K562 (cell line): ENCODE measurements around the gene OR5B2. TPM values are rescaled to one million over a fixed set of nuclear protein-coding genes. Genes with fewer than 3 reads are reported as not detected.

Experiments used
- ATAC-seq: fragments of 200-7000 bp; cut with Tn5 transposase; 3 replicates; pipeline ENCODE4 v1.9.1; 2020; ENCODE audit warnings: moderate library complexity
- Bru-seq: library from RNA; stranded (reverse); fragments of 400-500 nt; gene quantifications from one replicate; lab custom pipeline; 2021; lab: Mats Ljungman, UMichigan
- BruChase-seq, 2 experiments: library from RNA; stranded (reverse); fragments of 400-500 nt; gene quantifications; one replicate each; lab custom pipeline; 2021; lab: Mats Ljungman, UMichigan
- BruUV-seq: library from RNA; stranded (reverse); fragments of 400-500 nt; replicated peaks from 2 replicates; lab custom pipeline; 2021; lab: Mats Ljungman, UMichigan
- CTCF ChIA-PET: fragments of 300-600 bp; formaldehyde crosslinking; extraction: SDS; loops from one replicate; lab custom pipeline; 2021; ENCODE audit warnings: low intra/inter-chr PET ratio; lab: Yijun Ruan, JAX
- POLR2A ChIA-PET: fragments of 300-600, 350-650 bp; sonication (Branson Sonifier 250); formaldehyde crosslinking; extraction: SDS; loops from one replicate; lab custom pipeline; 2021; ENCODE audit warnings: antibody characterized with exemption, inconsistent platforms; lab: Yijun Ruan, JAX
- DNase-seq, 4 experiments: peaks; one replicate each; pipeline versions ENCODE4 v3.0.0 to v3.0.0-alpha.2; 2011 to 2018; ENCODE audit warnings: low spot score in 3 of 4, mixed read lengths in 3 of 4; ENCODE audit errors: extremely low read depth in 1 of 4
- FAIRE-seq: peaks from 2 replicates; lab custom pipeline; 2011; peaks lifted over from hg19 to GRCh38; lab: Jason Lieb, UNC
- H2AFZ ChIP-seq: 2 replicates; pipeline ENCODE4 v1.6.0; 2011; ENCODE audit warnings: low read depth, low read length, control low read depth, inconsistent platforms
- H3K27ac ChIP-seq: fragments of 200-600 bp; 3 replicates; pipeline ENCODE4 v1.8.0; 2011; ENCODE audit warnings: low read depth, mild to moderate bottlenecking, control low read depth, inconsistent platforms, low read length, moderate library complexity, mixed read lengths; ENCODE audit errors: extremely low read depth
- H3K27me3 ChIP-seq, 2 experiments: fragments of 300-600 bp in 1 of 2; 2 replicates in 1 of 2; 3 replicates in 1 of 2; pipeline versions ENCODE4 v1.6.0 to v1.8.0; 2011; ENCODE audit warnings: inconsistent platforms in 2 of 2, low read length in 2 of 2, mild to moderate bottlenecking in 1 of 2, mixed read lengths in 1 of 2, moderate library complexity in 1 of 2; ENCODE audit not compliant: control insufficient read depth in 2 of 2, insufficient read depth in 2 of 2
- H3K36me3 ChIP-seq: fragments of 300-600 bp; 3 replicates; pipeline ENCODE4 v1.8.0; 2011; ENCODE audit warnings: mild to moderate bottlenecking, low read length, inconsistent platforms; ENCODE audit not compliant: control insufficient read depth, insufficient read depth
- H3K4me1 ChIP-seq, 2 experiments: fragments of 200-600 bp in 1 of 2; replicated peaks in 1 of 2; 2 replicates in 1 of 2; 3 replicates in 1 of 2; pipeline versions ENCODE4 v1.5.1 to v1.8.0; 2011; ENCODE audit warnings: inconsistent platforms in 2 of 2, low read length in 2 of 2, mild to moderate bottlenecking in 1 of 2, mixed read lengths in 1 of 2, moderate library complexity in 1 of 2; ENCODE audit not compliant: control insufficient read depth in 2 of 2, insufficient read depth in 2 of 2
- H3K4me2 ChIP-seq: 2 replicates; pipeline ENCODE4 v1.6.1; 2011; ENCODE audit warnings: low read length, control low read depth, inconsistent platforms, mixed read lengths; ENCODE audit not compliant: insufficient read depth
- H3K4me3 ChIP-seq: fragments of 200-600 bp; sonication (generic), shearing (Covaris generic); 2 replicates; pipeline ENCODE4 v1.5.1; 2016; ENCODE audit warnings: control low read depth, inconsistent platforms
- H3K79me2 ChIP-seq: fragments of 200-600 bp; 3 replicates; pipeline ENCODE4 v1.8.0; 2011; ENCODE audit warnings: low read length, inconsistent platforms; ENCODE audit not compliant: control insufficient read depth, insufficient read depth
- H3K9ac ChIP-seq, 2 experiments: 2 replicates each; pipeline versions ENCODE4 v1.6.0 to v1.6.1; 2011; ENCODE audit warnings: low read depth in 2 of 2, low read length in 2 of 2, control low read depth in 1 of 2, inconsistent platforms in 1 of 2, mild to moderate bottlenecking in 1 of 2, mixed read lengths in 1 of 2; ENCODE audit not compliant: insufficient read depth in 1 of 2
- H3K9me1 ChIP-seq: one replicate; pipeline ENCODE4 v1.6.0; 2011; ENCODE audit warnings: inconsistent platforms, mild to moderate bottlenecking, low read length, moderate library complexity; ENCODE audit not compliant: control insufficient read depth, insufficient read depth
- H3K9me3 ChIP-seq: replicated peaks from 2 replicates; pipeline ENCODE4 v1.5.1; 2011; ENCODE audit warnings: low read depth, low read length, inconsistent platforms; ENCODE audit not compliant: control insufficient read depth, insufficient read depth
- H4K20me1 ChIP-seq: replicated peaks from 2 replicates; pipeline ENCODE4 v1.6.1; 2011; ENCODE audit warnings: low read length, inconsistent platforms, mixed read lengths; ENCODE audit not compliant: control insufficient read depth, insufficient read depth
- CREBBP ChIP-seq: IDR thresholded peaks from one replicate; pipeline ENCODE4 v1.6.1; 2012; ENCODE audit warnings: low read depth, mild to moderate bottlenecking, control low read depth, inconsistent platforms, low read length
- NR1H2 ChIP-seq: sonication (generic); formaldehyde crosslinking; IDR thresholded peaks from 2 replicates; pipeline ENCODE4 v1.4.0; 2020; ENCODE audit warnings: mild to moderate bottlenecking, missing genetic modification reagents
- RBFOX2 ChIP-seq: fragments of 200-400 bp; formaldehyde crosslinking; IDR thresholded peaks from 2 replicates; pipeline ENCODE4 v1.6.1; 2017; ENCODE audit warnings: low read depth, mild to moderate bottlenecking, low read length, moderate library complexity
- WGBS: fragments of 100-300 bp; shearing (Covaris generic); methylation state at CpG from one replicate; pipeline ENCODE4 v1.1.6; 2016; ENCODE audit warnings: low coverage, mixed read lengths; ENCODE audit not compliant: insufficient coverage; ENCODE audit errors: missing lambda C conversion rate; 5-methylcytosine and 5-hydroxymethylcytosine counted together
- in situ Hi-C: fragments of 300-500 bp; cut with MboI; formaldehyde crosslinking; loops from 4 replicates; pipeline ENCODE4 v1.15.0; 2018; ENCODE audit warnings: inconsistent platforms, mixed read lengths
- intact Hi-C: fragments of 100-400 bp; cut with micrococcal nuclease; formaldehyde crosslinking; loops from 2 replicates; pipeline ENCODE4 v1.14.2; 2022
- long read RNA-seq, 3 experiments: library from polyadenylated mRNA in 2 of 3; library from RNA in 1 of 3; unstranded in 2 of 3; stranded (forward) in 1 of 3; transcript quantifications; one replicate each; pipeline ENCODE4 v2.0.0, GENCODE V29; 2019 to 2022
- polyA minus RNA-seq, 3 experiments: library from RNA; depleted of rRNA, polyadenylated mRNA; stranded (reverse); fragments of >200 nt; gene quantifications; 2 replicates each; pipeline ENCODE4 v1.2.3, GENCODE V29; 2011
- polyA plus RNA-seq, 8 experiments: library from polyadenylated mRNA; depleted of rRNA in 4 of 8; stranded (reverse) in 5 of 8; unstranded in 3 of 8; fragments of >200 nt; fragmentation: Nextera tagmentation in 2 of 8; fragmentation: Illumina TruSeq in 1 of 8; extraction: Ambion mirVana in 2 of 8; extraction: Trizol in 1 of 8; gene quantifications; 2 replicates each; pipeline versions ENCODE4 v1.2.1 to v1.2.3, GENCODE V29; 2011 to 2014; ENCODE audit warnings: inconsistent platforms in 1 of 8, missing spikeins in 1 of 8
- total RNA-seq, 7 experiments: library from RNA; depleted of rRNA in 6 of 7; stranded (reverse); fragments of >200 nt in 6 of 7; fragmentation: Illumina TruSeq in 2 of 7; extraction: Trizol in 2 of 7; gene quantifications; 2 replicates each; pipeline versions ENCODE4 v1.2.1 to v1.2.3, GENCODE V29; 2011 to 2021; ENCODE audit warnings: low replicate concordance in 1 of 7

OR5B2 gene
- total RNA-seq (2011; cell fraction: chromatin; rRNA removed; ENCODE audit: low replicate concordance), result not detected in 2 replicates
- not detected in 2 replicates for total RNA-seq (2011; cell fraction: nucleolus; rRNA removed)
- not detected in 2 replicates for total RNA-seq (2011; cell fraction: nucleoplasm; rRNA removed)
- total RNA-seq (2014; rRNA removed), result not detected in 2 replicates
- total RNA-seq (2014; rRNA removed; fragmentation: Illumina TruSeq; extraction: Trizol), result not detected in 2 replicates
- not detected in 2 replicates for total RNA-seq (2015; rRNA removed; fragmentation: Illumina TruSeq; extraction: Trizol)
- total RNA-seq (2021), result not detected in 2 replicates
- polyA plus RNA-seq (2011; rRNA removed), result not detected in 2 replicates
- not detected in 2 replicates for polyA plus RNA-seq (2011; cell fraction: cytosol; rRNA removed)
- not detected in 2 replicates for polyA plus RNA-seq (2011; cell fraction: nucleus; rRNA removed)
- polyA plus RNA-seq (2012), result not detected in 2 replicates
- not detected in 2 replicates for polyA plus RNA-seq (2014; fragmentation: Illumina TruSeq; extraction: Trizol)
- not detected for polyA plus RNA-seq (2014; fragmentation: Nextera tagmentation; extraction: Ambion mirVana)
- not detected in 2 replicates for polyA plus RNA-seq (2014; rRNA removed)
- polyA minus RNA-seq (2011; rRNA and poly(A)+ RNA removed), result not detected in 2 replicates
- not detected in 2 replicates for polyA minus RNA-seq (2011; cell fraction: cytosol; rRNA and poly(A)+ RNA removed)
- polyA minus RNA-seq (2011; cell fraction: nucleus; rRNA and poly(A)+ RNA removed), result not detected in 2 replicates
- not detected for Bru-seq, nascent RNA
- not detected for BruChase-seq, experiment 1, labeled RNA remaining after a 2-hour chase
- not detected for BruChase-seq, experiment 2, labeled RNA remaining after a 6-hour chase
- long read RNA-seq, experiment 1, result 0 reads
- long read RNA-seq, experiment 2, result 0 reads
- long read RNA-seq, experiment 3, result 0 reads

DNA sequence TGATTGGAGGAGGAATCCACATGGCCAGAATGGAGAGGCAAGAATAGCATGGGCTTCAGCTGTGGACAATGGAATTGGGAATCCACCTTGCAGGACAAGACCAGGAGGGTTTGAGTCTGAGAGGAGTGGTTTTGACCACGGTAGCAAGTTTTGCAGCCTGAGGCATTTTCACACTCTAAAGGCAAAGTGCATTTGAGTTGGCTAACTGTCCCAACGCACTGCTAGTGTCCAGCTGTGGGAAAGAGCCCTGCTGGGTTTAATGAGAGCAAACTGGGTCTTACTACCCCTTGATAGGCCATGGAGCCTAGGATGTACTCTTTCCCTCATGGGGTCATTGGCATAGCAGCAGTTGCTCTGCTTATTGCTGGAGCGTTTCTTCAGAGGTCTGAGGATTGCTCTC lies at the start of gene OR5B2:
Gene OR5B2, minus strand, starts transcription at position 101 of the 400 bp plus-strand sequence. CDS start 4,860 bp downstream, outside the sequence.
- in situ Hi-C loops, result no loop called here
- Histone ChIP-seq H3K9ac (no peak within 1 kb of the TSS), H3K27ac (no peak within 1 kb of the TSS), H4K20me1 (no peaks in the 10 kb centered on the region), H3K27me3 (no peaks in the 10 kb centered on the region; a peak in 1 of 5 replicates), H3K79me2 (no peaks in the 10 kb centered on the region), H3K4me1 (no peaks in the 10 kb centered on the region), H2AFZ (no peak within 1 kb of the TSS), H3K4me3 (no peak within 1 kb of the TSS), H3K4me2 (no peak within 1 kb of the TSS), H3K9me1 (no peaks in the 10 kb centered on the region), H3K36me3 (no peaks in the 10 kb centered on the region), H3K9me3 (no peaks in the 10 kb centered on the region)
- intact Hi-C loops, result no loop called here
- CTCF ChIA-PET, result no interaction called here
- WGBS, result 0% methylated on average over 3 of the region's 3 CpGs
- FAIRE-seq (no peak), DNase-seq (no peak), ATAC-seq (no peak)
- no peak for TF ChIP-seq NR1H2
- TF ChIP-seq RBFOX2, result no peak
- TF ChIP-seq CREBBP, result no peak
- POLR2A ChIA-PET, result no interaction called here
- no TSS peak for BruUV-seq
